KOPT-K1 (cell line): ENCODE data around the gene MICU1.

Source experiments
- H3K27ac ChIP-seq: fragments of 200-600 bp; sonication (generic); 2 replicates; pipeline ENCODE4 v1.5.1; 2016; ENCODE audit warnings: antibody characterized with exemption, mild to moderate bottlenecking, low read depth, low read length; ENCODE audit not compliant: poor library complexity, severe bottlenecking
- H3K36me3 ChIP-seq: fragments of 200-600 bp; sonication (generic); 2 replicates; pipeline ENCODE4 v1.5.1; 2017; ENCODE audit warnings: antibody characterized with exemption, mild to moderate bottlenecking, low read length, moderate library complexity; ENCODE audit not compliant: insufficient read depth
- H3K9me3 ChIP-seq: fragments of 200-600 bp; sonication (generic); 2 replicates; pipeline ENCODE4 v1.5.1; 2017; ENCODE audit warnings: antibody characterized with exemption, low read length, mild to moderate bottlenecking; ENCODE audit not compliant: insufficient read depth, poor library complexity, severe bottlenecking

The MICU1 gene

GRCh38 chr10:72340510-72341261 is 285.2 kb downstream of the MICU1 start:
- H3K27ac ChIP-seq, result no peak overlapping the region
- H3K36me3 ChIP-seq, result peaks cover 95% of the 10 kb centered on the region
- no peaks in the 10 kb centered on the region for H3K9me3 ChIP-seq

DNA sequence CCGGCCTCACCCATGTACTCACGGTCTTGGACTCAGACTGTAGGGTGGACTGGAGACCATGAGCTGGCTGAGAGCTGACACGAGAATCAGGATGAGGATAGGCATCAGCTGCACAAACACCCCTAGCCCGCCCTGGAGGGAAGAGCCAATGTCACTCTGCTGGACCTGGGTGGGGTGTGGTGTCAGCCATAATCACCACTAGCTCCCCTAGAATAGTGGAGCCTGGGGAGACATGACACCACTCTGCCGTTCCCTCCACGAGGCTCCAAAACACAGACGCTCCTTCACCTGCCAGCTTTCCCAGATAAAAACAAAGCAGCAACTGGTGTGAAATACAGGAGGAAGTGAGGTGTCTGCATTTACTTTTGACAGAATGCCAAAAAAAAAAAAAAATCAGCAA is 287.7 kb downstream of the MICU1 start:
- Histone ChIP-seq H3K27ac (no peak overlapping the region), H3K36me3 (peaks cover 78% of the 10 kb centered on the region), H3K9me3 (no peaks in the 10 kb centered on the region)

GRCh38 chr10:72337722-72338121 is 288.2 kb downstream of the MICU1 start:
- Histone ChIP-seq H3K27ac (no peak overlapping the region), H3K36me3 (peaks cover 74% of the 10 kb centered on the region), H3K9me3 (no peaks in the 10 kb centered on the region)

DNA sequence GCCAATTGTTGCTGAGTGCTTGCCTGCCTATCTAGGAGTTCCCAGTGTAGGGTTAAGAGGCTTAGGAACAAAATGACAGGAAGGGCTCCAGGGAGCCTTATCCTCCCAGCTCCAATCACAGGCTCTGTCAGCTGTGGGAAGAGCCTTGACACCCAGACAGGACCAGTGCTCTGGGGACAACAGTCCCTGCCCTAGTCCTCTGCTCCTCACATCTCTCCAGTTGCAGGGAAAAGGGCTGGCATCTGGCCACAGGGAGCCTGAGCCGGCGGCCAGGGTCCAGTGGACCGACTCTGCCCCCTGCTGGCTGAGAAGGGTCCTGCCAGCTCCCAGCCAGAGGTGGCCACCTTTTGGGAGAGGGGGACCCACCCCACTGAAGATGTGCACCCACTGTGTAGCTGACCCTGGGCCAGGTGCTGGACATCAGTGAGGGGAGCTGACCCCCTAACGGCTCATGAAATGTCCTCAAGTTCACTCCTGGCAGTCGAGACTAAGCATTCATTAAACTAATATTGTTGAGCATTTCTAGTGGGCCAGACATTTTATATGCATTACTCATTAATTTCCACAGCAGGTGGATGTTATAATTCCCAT is 288.7 kb downstream of the MICU1 start:
- Histone ChIP-seq H3K36me3 (peaks cover 68% of the 10 kb centered on the region), H3K9me3 (no peaks in the 10 kb centered on the region), H3K27ac (peak overlapping the region; percentile 90)

GRCh38 chr10:72336259-72337038 is 289.4 kb downstream of the MICU1 start:
- Histone ChIP-seq H3K36me3 (peaks cover 61% of the 10 kb centered on the region), H3K9me3 (no peaks in the 10 kb centered on the region), H3K27ac (peak overlapping the region; percentile 90)

- peaks cover 53% of the 10 kb centered on the region for H3K36me3 ChIP-seq
- peak overlapping the region; percentile 90 for H3K27ac ChIP-seq
- H3K9me3 ChIP-seq, result no peaks in the 10 kb centered on the region
Measured at GRCh38 chr10:72335394-72336258, 290.3 kb downstream of the MICU1 start.

- Histone ChIP-seq H3K27ac (peak overlapping the region; percentile 90), H3K9me3 (no peaks in the 10 kb centered on the region), H3K36me3 (peaks cover 46% of the 10 kb centered on the region)
Measured at GRCh38 chr10:72334825-72335393, 291.0 kb downstream of the MICU1 start.

- Histone ChIP-seq H3K27ac (peak overlapping the region; percentile 90), H3K36me3 (peaks cover 40% of the 10 kb centered on the region), H3K9me3 (no peaks in the 10 kb centered on the region)
Measured at GRCh38 chr10:72334196-72334824, 291.6 kb downstream of the MICU1 start.

DNA sequence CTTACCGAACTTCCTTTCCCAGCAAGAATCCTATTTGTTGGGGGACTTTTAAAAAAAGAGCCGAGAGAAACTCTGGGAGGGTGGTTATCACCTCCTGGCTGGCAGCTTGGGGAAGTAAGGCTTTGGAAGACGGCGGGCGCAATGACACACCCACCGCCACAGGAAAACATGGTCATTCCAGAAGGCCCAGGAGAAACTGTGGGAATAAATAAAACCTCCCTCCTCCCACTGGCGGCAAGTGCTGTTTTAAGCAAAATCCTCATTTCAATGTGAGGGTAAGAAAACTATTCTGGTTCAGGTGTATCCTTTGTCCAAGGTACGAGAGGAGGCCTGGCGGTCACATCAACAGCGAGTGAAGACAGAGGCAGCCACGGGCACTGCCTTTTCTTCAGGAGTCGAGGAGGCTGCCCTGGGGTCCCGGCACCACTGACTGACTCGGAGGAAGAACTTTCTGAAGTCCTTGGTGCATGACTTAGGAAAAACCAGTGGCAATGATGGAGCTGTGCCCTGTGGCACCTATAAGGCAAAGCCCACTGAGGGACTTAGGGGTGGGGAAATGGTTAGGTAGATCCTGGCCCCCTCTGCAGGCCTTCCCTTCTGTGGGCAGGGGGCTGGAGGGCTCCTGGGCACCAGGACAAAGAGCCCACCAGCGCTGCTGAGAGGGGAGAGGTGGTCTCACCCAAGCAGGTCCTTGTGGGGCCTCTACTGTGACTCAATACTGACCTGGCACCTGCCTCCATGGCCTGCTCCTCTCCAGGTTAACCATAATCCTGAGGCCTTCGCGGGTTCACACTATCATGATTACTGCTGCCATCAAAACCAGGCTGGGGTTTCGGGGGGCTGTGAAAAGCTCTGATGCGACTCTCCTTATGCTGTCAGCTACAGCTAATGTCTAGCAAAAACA is 292.5 kb downstream of the MICU1 start:
- Histone ChIP-seq H3K36me3 (peaks cover 30% of the 10 kb centered on the region), H3K27ac (peak overlapping the region; percentile 90), H3K9me3 (no peaks in the 10 kb centered on the region)

- peaks cover 22% of the 10 kb centered on the region for H3K36me3 ChIP-seq
- H3K9me3 ChIP-seq, result no peaks in the 10 kb centered on the region
- H3K27ac ChIP-seq, result peak overlapping the region; percentile 90
Measured at GRCh38 chr10:72332423-72333111, 293.3 kb downstream of the MICU1 start.

DNA sequence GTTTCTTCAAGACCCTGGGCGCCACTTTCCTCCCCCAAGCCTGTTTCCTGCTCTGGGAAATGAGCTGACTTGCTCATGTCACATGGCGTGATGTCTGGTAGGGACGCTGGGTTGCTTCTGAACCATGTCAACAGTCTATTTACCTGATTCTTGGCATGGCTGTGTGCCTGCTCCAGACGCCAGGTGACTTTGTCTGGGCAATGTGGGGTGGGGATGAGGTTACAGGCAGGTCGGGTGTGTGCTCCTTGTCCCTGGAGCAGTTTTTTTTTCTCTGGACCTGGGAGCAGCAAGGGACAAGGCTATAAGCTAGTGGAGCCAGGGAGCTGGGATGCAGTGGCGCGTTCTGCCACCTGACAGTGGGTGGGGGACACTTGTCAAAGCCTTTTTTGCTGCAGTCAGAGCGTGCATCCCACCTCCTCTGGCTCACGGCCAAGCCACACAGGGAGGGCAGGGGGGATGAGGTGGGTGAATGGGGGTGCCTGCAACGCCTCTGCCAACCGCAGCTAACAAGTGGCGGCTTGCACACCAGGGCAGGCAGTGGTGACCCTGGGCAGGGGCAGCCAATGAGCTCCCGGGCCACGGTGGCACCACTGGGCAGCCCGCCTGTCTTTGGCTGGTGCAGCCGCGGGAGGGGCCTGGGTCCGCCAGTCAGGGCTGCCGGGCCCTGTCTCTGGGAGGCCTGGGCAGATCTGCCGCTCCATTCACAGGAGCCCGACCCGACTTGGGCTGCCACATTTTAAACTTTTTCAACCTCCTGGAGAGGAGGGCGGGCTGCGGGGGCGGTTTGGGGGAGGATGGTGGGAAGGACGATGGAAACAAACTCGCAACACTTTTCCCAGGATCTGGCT is 294.1 kb downstream of the MICU1 start:
- Histone ChIP-seq H3K36me3 (peaks cover 15% of the 10 kb centered on the region), H3K9me3 (no peaks in the 10 kb centered on the region), H3K27ac (peak overlapping the region; percentile 90)

DNA sequence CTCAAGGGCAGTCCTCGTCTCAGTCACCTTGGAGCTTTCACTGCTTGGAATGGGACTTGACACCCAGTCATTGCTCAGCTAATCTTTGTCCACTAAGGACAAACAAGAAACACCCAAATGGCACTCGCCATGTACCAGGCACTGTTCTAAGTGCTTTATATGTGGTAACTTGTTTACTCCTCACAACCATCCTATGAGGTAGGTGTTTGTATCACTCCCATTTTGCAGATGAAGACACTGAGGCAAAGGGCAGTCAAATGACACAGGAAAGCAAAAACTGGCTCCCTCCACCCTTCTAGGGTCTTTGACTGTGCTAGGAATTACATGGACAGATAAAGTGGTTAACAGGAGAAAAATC is 295.8 kb downstream of the MICU1 start:
- peak overlapping the region; percentile 90 for H3K27ac ChIP-seq
- H3K36me3 ChIP-seq, result no peaks in the 10 kb centered on the region

More for the DNA sequence above, 295.8 kb downstream of the MICU1 start:
- no peaks in the 10 kb centered on the region for H3K9me3 ChIP-seq
